ENCODE data around the gene LOXHD1.

The LOXHD1 gene

DNA sequence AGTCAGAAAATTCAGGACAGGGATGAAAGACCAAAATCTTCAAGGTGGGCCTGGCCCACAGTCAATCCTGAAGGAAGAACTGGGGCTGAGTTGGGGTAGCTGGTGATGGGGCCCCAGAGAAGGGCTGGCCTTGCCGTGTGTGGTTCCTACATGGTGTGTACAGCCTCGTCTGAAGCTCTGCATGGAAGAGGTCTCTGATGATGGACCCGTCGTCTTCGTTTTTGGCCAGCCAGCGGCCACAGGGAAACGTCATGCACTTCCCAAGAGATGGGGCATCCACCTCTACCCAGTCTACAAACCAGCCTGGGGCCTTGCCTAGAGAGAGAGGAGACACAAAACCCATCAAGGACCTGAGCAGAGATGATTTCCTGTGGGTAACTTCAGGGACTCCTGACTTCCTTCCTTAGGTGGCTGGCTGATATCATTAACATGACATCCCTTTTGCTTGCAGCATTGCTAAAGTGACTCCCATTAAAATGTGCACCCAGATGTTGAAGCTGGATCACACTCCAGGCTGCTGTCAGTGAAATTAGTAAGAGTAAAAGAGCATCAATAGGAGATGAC lies 115.3 kb downstream of the LOXHD1 start:
- Mint-ChIP-seq H3K4me3 (no peak overlapping the region), H3K9me3 (no peaks in the 10 kb centered on the region), H3K4me1 (ENCODE audit: low read depth) (no peaks in the 10 kb centered on the region), H3K27me3 (ENCODE audit: low read depth) (no peaks in the 10 kb centered on the region), H3K27ac (no peak overlapping the region), H3K36me3 (ENCODE audit: low read depth) (no peaks in the 10 kb centered on the region)

- no peak overlapping the region for H3K27ac Mint-ChIP-seq
- H3K36me3 Mint-ChIP-seq (ENCODE audit: low read depth) = no peaks in the 10 kb centered on the region
- H3K9me3 Mint-ChIP-seq = no peaks in the 10 kb centered on the region
- H3K4me1 Mint-ChIP-seq (ENCODE audit: low read depth) = no peaks in the 10 kb centered on the region
- no peak overlapping the region for H3K4me3 Mint-ChIP-seq
- no peaks in the 10 kb centered on the region for H3K27me3 Mint-ChIP-seq (ENCODE audit: low read depth)
These were observed 118.6 kb downstream of the LOXHD1 start for GRCh38 chr18:46538376-46538775.

DNA sequence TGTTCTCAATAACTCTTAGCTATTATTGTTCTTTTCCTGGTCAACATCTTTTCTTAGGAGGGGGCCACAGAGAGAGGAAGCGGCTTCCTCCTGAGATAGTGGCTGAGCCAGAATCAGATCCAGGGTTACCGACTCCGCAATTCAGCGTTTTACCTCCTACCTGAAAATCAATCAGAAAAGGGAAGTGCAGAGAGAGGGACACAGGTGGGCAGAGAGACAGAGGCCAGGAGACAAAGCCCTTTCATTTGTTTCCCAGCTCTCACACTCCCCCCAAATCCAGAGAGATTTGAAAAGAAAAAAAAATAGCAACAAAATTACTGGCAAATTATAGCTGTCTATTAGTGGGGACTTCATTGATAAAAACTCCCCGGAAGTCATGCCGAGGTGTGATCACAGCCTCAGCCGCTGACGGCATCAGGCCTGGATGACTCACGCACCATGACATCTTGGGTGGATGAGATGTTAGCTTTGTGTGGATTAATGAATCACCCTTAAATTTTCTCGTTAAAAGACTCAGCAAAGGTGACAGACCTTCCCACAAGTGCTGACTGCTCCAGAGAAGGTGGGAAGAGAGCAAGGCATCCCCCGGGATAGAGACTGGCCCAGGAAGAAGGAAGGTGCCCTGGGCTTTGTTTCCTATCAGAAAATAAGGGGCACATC lies 120.7 kb downstream of the LOXHD1 start:
- Mint-ChIP-seq H3K36me3 (ENCODE audit: low read depth) (no peaks in the 10 kb centered on the region), H3K27ac (no peak overlapping the region), H3K9me3 (no peaks in the 10 kb centered on the region), H3K4me3 (no peak overlapping the region), H3K4me1 (ENCODE audit: low read depth) (no peaks in the 10 kb centered on the region), H3K27me3 (ENCODE audit: low read depth) (no peaks in the 10 kb centered on the region)

DNA sequence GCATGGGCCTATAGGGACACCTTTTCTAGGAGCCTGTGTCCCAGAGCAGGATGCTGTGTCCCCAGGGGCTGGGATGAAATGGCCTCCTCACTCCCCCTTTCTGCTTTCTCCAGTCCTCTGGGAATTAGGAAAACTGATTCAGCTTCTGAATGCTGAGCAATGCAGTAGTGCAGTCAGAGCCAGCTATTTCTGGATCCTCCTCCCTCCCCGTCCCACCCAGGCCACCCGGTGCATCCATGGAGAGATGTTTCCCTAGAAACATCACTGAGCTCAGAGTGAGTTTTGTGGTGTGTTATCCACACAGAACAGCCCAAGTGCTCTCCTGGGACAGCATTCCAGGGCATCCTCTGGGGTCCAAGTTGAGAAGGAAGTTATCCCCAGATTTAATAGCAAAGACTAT lies 125.5 kb downstream of the LOXHD1 start:
- no peaks in the 10 kb centered on the region for H3K36me3 Mint-ChIP-seq (ENCODE audit: low read depth)
- H3K4me1 Mint-ChIP-seq (ENCODE audit: low read depth) = no peaks in the 10 kb centered on the region
- peaks cover under 1% of the 10 kb centered on the region for H3K27me3 Mint-ChIP-seq (ENCODE audit: low read depth)
- no peak overlapping the region for H3K27ac Mint-ChIP-seq
- no peaks in the 10 kb centered on the region for H3K9me3 Mint-ChIP-seq
- H3K4me3 Mint-ChIP-seq = no peak overlapping the region

GRCh38 chr18:46528037-46528436 lies 129.0 kb downstream of the LOXHD1 start:
- Mint-ChIP-seq H3K27ac (no peak overlapping the region), H3K27me3 (ENCODE audit: low read depth) (peaks cover 6% of the 10 kb centered on the region), H3K36me3 (ENCODE audit: low read depth) (no peaks in the 10 kb centered on the region), H3K4me3 (no peak overlapping the region), H3K4me1 (ENCODE audit: low read depth) (no peaks in the 10 kb centered on the region), H3K9me3 (no peaks in the 10 kb centered on the region)

DNA sequence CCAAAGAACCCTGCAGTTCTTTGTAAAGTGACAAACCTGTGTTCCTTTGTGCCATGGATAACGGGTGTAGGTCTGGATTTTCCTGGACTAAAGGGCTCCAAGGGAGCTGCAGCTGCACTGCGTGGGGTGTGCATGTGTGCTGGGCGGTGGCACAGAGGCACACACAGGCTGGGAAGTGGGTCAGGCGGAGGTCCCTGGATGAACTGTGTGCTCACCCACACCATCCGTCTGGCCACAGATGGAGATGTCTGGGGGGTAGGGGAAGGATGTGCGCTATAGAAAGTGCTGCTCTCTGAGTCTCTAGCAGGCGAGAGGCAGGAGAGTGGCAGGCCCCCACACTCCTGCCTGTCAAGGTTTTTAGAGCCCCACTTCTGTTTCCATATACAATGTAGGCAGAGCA lies 137.2 kb downstream of the LOXHD1 start:
- Mint-ChIP-seq H3K27me3 (ENCODE audit: low read depth) (no peaks in the 10 kb centered on the region), H3K4me1 (ENCODE audit: low read depth) (no peaks in the 10 kb centered on the region), H3K9me3 (no peaks in the 10 kb centered on the region), H3K4me3 (no peak overlapping the region), H3K27ac (no peak overlapping the region), H3K36me3 (ENCODE audit: low read depth) (no peaks in the 10 kb centered on the region)

DNA sequence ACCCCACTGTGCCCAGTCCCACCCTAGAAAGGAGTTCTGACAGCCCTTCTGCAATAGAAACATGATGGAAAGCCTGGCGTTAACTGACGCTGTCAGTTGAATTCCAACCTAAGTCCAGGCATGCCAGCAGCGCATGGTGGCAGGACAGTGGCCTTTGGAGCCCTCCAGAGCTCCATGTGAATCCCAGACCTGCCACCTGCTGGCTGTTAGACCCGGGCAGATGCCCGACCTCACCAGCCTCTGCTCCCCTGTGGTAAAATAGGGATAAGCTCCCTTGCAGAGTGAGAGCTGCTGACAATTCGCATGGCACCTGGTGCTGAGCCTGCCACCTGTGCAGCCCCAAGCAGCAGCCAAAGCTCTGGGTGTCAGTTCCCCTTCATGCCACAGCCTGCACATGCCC lies 138.6 kb downstream of the LOXHD1 start:
- no peaks in the 10 kb centered on the region for H3K4me1 Mint-ChIP-seq (ENCODE audit: low read depth)
- no peak overlapping the region for H3K27ac Mint-ChIP-seq
- no peaks in the 10 kb centered on the region for H3K36me3 Mint-ChIP-seq (ENCODE audit: low read depth)
- no peaks in the 10 kb centered on the region for H3K27me3 Mint-ChIP-seq (ENCODE audit: low read depth)
- H3K9me3 Mint-ChIP-seq = no peaks in the 10 kb centered on the region
- H3K4me3 Mint-ChIP-seq = no peak overlapping the region

- Mint-ChIP-seq H3K27ac (no peak overlapping the region), H3K27me3 (ENCODE audit: low read depth) (no peaks in the 10 kb centered on the region), H3K9me3 (no peaks in the 10 kb centered on the region), H3K36me3 (ENCODE audit: low read depth) (no peaks in the 10 kb centered on the region), H3K4me1 (ENCODE audit: low read depth) (no peaks in the 10 kb centered on the region), H3K4me3 (no peak overlapping the region)
These were observed 140.5 kb downstream of the LOXHD1 start for GRCh38 chr18:46516555-46516954.

GRCh38 chr18:46510386-46510785 lies 146.6 kb downstream of the LOXHD1 start:
- Mint-ChIP-seq H3K36me3 (ENCODE audit: low read depth) (no peaks in the 10 kb centered on the region), H3K27me3 (ENCODE audit: low read depth) (peaks cover 3% of the 10 kb centered on the region), H3K9me3 (no peaks in the 10 kb centered on the region), H3K4me1 (ENCODE audit: low read depth) (no peaks in the 10 kb centered on the region), H3K27ac (no peak overlapping the region), H3K4me3 (no peak overlapping the region)

- Mint-ChIP-seq H3K27ac (no peak overlapping the region), H3K27me3 (ENCODE audit: low read depth) (peaks cover 3% of the 10 kb centered on the region), H3K4me1 (ENCODE audit: low read depth) (no peaks in the 10 kb centered on the region), H3K36me3 (ENCODE audit: low read depth) (no peaks in the 10 kb centered on the region), H3K9me3 (no peaks in the 10 kb centered on the region), H3K4me3 (no peak overlapping the region)
These were observed 147.5 kb downstream of the LOXHD1 start for GRCh38 chr18:46509530-46509929.

- Mint-ChIP-seq H3K4me3 (no peak overlapping the region), H3K27ac (no peak overlapping the region), H3K9me3 (no peaks in the 10 kb centered on the region), H3K4me1 (ENCODE audit: low read depth) (no peaks in the 10 kb centered on the region), H3K36me3 (ENCODE audit: low read depth) (no peaks in the 10 kb centered on the region), H3K27me3 (ENCODE audit: low read depth) (peaks cover 8% of the 10 kb centered on the region)
These were observed 149.9 kb downstream of the LOXHD1 start for GRCh38 chr18:46506974-46507586.

DNA sequence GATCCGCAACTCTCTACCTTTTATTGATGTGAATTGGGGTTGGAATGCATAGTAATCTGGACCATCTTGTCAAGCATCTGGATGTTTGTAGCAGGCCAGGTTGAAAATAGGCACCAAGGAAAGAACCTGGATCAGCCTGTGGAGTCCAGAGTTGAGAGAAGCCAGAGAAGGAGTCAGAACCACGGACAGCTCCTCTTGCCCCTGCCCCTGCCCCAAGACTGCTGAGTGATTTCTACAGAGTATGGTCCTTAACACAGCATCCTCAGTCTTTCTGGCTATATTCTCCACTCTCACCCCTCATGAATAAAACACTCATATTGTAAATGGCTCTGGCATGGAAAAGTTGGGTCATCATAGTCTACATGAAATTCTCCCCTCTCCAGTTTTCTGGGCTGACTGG lies 154.6 kb downstream of the LOXHD1 start:
- Mint-ChIP-seq H3K9me3 (no peaks in the 10 kb centered on the region), H3K4me1 (ENCODE audit: low read depth) (no peaks in the 10 kb centered on the region), H3K4me3 (no peak overlapping the region), H3K27ac (no peak overlapping the region), H3K36me3 (ENCODE audit: low read depth) (no peaks in the 10 kb centered on the region), H3K27me3 (ENCODE audit: low read depth) (peaks cover 5% of the 10 kb centered on the region)

GRCh38 chr18:46497129-46497528 lies 159.9 kb downstream of the LOXHD1 start:
- Mint-ChIP-seq H3K27ac (no peak overlapping the region), H3K4me1 (ENCODE audit: low read depth) (no peaks in the 10 kb centered on the region), H3K27me3 (ENCODE audit: low read depth) (no peaks in the 10 kb centered on the region), H3K36me3 (ENCODE audit: low read depth) (no peaks in the 10 kb centered on the region), H3K9me3 (no peaks in the 10 kb centered on the region), H3K4me3 (no peak overlapping the region)

GRCh38 chr18:46488471-46489213 lies 168.4 kb downstream of the LOXHD1 start:
- H3K27me3 Mint-ChIP-seq (ENCODE audit: low read depth) = peaks cover 14% of the 10 kb centered on the region
- H3K36me3 Mint-ChIP-seq (ENCODE audit: low read depth) = no peaks in the 10 kb centered on the region
- H3K4me3 Mint-ChIP-seq = no peak overlapping the region
- no peaks in the 10 kb centered on the region for H3K9me3 Mint-ChIP-seq
- no peak overlapping the region for H3K27ac Mint-ChIP-seq
- no peaks in the 10 kb centered on the region for H3K4me1 Mint-ChIP-seq (ENCODE audit: low read depth)

GRCh38 chr18:46485675-46486194 lies 171.3 kb downstream of the LOXHD1 start:
- Mint-ChIP-seq H3K4me1 (ENCODE audit: low read depth) (no peaks in the 10 kb centered on the region), H3K4me3 (no peak overlapping the region), H3K9me3 (no peaks in the 10 kb centered on the region), H3K27ac (no peak overlapping the region), H3K27me3 (ENCODE audit: low read depth) (peaks cover 14% of the 10 kb centered on the region), H3K36me3 (ENCODE audit: low read depth) (no peaks in the 10 kb centered on the region)

All from T-helper 1 cell treated with Interleukin-12 subunit alpha and Interleukin-12 subunit beta and Interleukin-4 antibody, amounts not matched to agents 30 μg/mL and 1 μg/mL, for 36 hours (primary cell).